CD4-positive, alpha-beta T cell (primary cell): Measurements from ENCODE around the gene THSD1. TPM values are rescaled to one million over a fixed set of nuclear protein-coding genes. Genes with fewer than 3 reads are reported as not detected.
"Not testable (repeated sequence)": the region's sequence is repeated elsewhere in the genome, so short reads cannot be mapped to it uniquely, and the experiment has no call there.

ENCODE experiments used
- ATAC-seq: fragments of 200-7000 bp; cut with Tn5 transposase; one replicate; pipeline ENCODE4 v1.10.0; 2022; ENCODE audit warnings: mild to moderate bottlenecking; ENCODE audit not compliant: poor library complexity
- CTCF ChIA-PET: fragments of 350-600 bp; sonication (Branson Sonifier 250); formaldehyde crosslinking; loops from one replicate; lab custom pipeline; 2021; ENCODE audit warnings: antibody characterized with exemption, inconsistent platforms; lab: Charles Lee
- POLR2A ChIA-PET: fragments of 350-600 bp; sonication (Branson Sonifier 250); formaldehyde crosslinking; loops from one replicate; lab custom pipeline; 2021; ENCODE audit warnings: antibody characterized with exemption, inconsistent platforms; lab: Charles Lee
- DNase-seq, 14 experiments: peaks; one replicate each; pipeline ENCODE4 v3.0.0-alpha.2; 2013 to 2020; ENCODE audit warnings: mixed read lengths in 2 of 14
- H3K27ac ChIP-seq, 2 donors: one replicate each; pipeline versions ENCODE4 v1.5.1 to v1.7.0; 2013; ENCODE audit warnings: low read length in 2 of 2, low read depth in 1 of 2, mild to moderate bottlenecking in 1 of 2
- H3K27me3 ChIP-seq, 2 experiments: 1 replicate in 1 of 2; 2 replicates in 1 of 2; pipeline versions ENCODE4 v1.6.1 to v1.7.0; 2013; ENCODE audit warnings: low read length in 2 of 2, control low read depth in 1 of 2, mild to moderate bottlenecking in 1 of 2, moderate library complexity in 1 of 2; ENCODE audit not compliant: insufficient read depth in 2 of 2, control insufficient read depth in 1 of 2
- H3K36me3 ChIP-seq: one replicate; pipeline ENCODE4 v1.6.1; 2013; ENCODE audit warnings: low read length, control low read depth; ENCODE audit not compliant: insufficient read depth
- H3K4me1 ChIP-seq: one replicate; pipeline ENCODE4 v1.6.1; 2013; ENCODE audit warnings: low read length, control low read depth; ENCODE audit not compliant: insufficient read depth
- H3K4me3 ChIP-seq: one replicate; pipeline ENCODE4 v1.5.1; 2013; ENCODE audit warnings: mild to moderate bottlenecking, low read length, moderate library complexity
- H3K9me3 ChIP-seq, 2 experiments: 1 replicate in 1 of 2; 2 replicates in 1 of 2; pipeline versions ENCODE4 v1.6.1 to v1.7.0; 2013; ENCODE audit warnings: low read length in 2 of 2, mild to moderate bottlenecking in 2 of 2, control low read depth in 1 of 2, moderate library complexity in 1 of 2; ENCODE audit not compliant: control insufficient read depth in 1 of 2, insufficient read depth in 1 of 2
- H3K27ac Mint-ChIP-seq: one replicate; pipeline ENCODE4 v1.8.0; 2020; ENCODE audit warnings: mixed read lengths
- H3K27me3 Mint-ChIP-seq: one replicate; pipeline ENCODE4 v1.8.0; 2021; ENCODE audit warnings: mixed read lengths
- H3K36me3 Mint-ChIP-seq: one replicate; pipeline ENCODE4 v1.8.0; 2021; ENCODE audit warnings: low read depth, mixed read lengths
- H3K4me1 Mint-ChIP-seq: one replicate; pipeline ENCODE4 v1.8.0; 2021; ENCODE audit warnings: low read depth, mixed read lengths
- H3K4me3 Mint-ChIP-seq: one replicate; pipeline ENCODE4 v1.8.0; 2020; ENCODE audit warnings: mild to moderate bottlenecking, mixed read lengths
- H3K9me3 Mint-ChIP-seq: one replicate; pipeline ENCODE4 v1.8.0; 2020; ENCODE audit warnings: mixed read lengths
- intact Hi-C, 2 experiments: fragments of 100-400 bp; cut with DNase I in 1 of 2; cut with micrococcal nuclease in 1 of 2; formaldehyde crosslinking; loops; one replicate each; pipeline versions ENCODE4 v1.15.1 to v1.9.0; 2023 to 2025; cut with DNase I, micrococcal nuclease
- total RNA-seq, 174 experiments: library from RNA in 2 of 174; stranded (reverse) in 2 of 174; gene quantifications; one replicate each; pipeline ENCODE4 v1.2.3 and lab custom pipeline; 2021 to 2026
- TF ChIP-seq, protein P1 (sequence below): fragments of 200-600 bp; IDR thresholded peaks from one replicate; pipeline ENCODE4 v1.8.0; 2022; ENCODE audit warnings: antibody characterized with exemption, mild to moderate bottlenecking

Gene THSD1
- total RNA-seq, 2 experiments from 2014 or later = 0.53 to 0.60 TPM

DNA sequence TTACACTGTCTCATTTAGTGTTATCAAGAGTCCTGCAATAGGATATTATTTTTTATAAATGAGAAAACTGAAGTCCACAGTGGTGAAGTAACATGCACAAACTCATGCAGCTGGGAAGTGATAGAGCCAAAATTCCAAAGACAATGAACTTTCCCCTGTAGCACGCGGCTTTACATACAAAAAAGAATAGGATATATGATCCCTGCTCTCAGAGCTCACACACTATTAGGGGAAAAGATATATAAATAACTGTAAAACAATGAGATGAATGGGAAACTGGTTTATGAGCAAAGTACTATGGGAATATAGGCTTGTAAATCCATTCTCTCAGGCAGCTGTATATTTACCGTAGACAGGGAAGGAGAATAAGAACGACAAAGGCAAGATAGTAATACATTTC is 39.7 kb downstream of the THSD1 start:
- Histone ChIP-seq H3K36me3 (no peaks in the 10 kb centered on the region), H3K27ac (no peak overlapping the region), H3K4me1 (no peaks in the 10 kb centered on the region), H3K27me3 (no peaks in the 10 kb centered on the region), H3K9me3 (no peaks in the 10 kb centered on the region), H3K4me3 (no peak overlapping the region)
- Mint-ChIP-seq H3K9me3 (no peaks in the 10 kb centered on the region), H3K27ac (no peak overlapping the region), H3K4me1 (no peaks in the 10 kb centered on the region), H3K4me3 (no peak overlapping the region), H3K36me3 (no peaks in the 10 kb centered on the region), H3K27me3 (peaks cover 11% of the 10 kb centered on the region)
- intact Hi-C loops = no loop called here
- TF ChIP-seq, protein P1, sequence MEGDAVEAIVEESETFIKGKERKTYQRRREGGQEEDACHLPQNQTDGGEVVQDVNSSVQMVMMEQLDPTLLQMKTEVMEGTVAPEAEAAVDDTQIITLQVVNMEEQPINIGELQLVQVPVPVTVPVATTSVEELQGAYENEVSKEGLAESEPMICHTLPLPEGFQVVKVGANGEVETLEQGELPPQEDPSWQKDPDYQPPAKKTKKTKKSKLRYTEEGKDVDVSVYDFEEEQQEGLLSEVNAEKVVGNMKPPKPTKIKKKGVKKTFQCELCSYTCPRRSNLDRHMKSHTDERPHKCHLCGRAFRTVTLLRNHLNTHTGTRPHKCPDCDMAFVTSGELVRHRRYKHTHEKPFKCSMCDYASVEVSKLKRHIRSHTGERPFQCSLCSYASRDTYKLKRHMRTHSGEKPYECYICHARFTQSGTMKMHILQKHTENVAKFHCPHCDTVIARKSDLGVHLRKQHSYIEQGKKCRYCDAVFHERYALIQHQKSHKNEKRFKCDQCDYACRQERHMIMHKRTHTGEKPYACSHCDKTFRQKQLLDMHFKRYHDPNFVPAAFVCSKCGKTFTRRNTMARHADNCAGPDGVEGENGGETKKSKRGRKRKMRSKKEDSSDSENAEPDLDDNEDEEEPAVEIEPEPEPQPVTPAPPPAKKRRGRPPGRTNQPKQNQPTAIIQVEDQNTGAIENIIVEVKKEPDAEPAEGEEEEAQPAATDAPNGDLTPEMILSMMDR = no peak
- ATAC-seq (no peak), DNase-seq (no peak)
- POLR2A ChIA-PET = no interaction called here
- CTCF ChIA-PET = no interaction called here

DNA sequence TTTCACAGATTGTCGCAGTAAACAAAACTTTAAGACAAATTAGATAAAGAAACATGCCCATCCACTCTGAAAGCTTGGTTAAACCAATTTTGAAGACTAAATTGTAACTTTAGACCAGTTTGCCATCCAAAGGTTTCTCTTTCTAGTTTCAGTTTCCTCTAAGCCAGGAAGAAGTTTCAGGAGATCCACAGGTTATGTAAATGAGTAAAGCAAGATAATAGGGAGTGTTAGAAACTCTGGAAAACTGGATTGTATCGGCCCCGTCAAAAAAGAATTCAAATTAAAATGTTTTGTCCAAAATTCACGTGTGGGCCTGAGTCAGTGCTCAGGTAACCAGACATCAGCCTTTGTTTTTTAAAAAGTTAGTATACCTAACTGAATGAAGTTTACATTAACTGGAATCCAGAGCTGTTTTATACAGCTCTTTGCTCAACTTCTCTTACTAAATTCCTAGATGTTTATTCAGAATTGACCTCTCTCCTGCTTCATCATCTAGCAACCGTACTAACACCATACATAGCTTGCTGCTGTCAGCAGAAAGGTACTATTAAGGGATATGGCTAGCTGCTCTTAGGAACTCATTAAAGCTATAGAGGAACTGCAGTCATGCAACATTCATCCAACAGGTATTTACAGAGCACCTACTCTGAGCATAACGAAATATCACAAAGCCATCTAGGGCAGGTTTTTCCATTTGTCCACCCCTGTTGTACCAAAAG is 43.6 kb downstream of the THSD1 start:
- H3K27ac ChIP-seq, ATAC-seq, H3K4me1 Mint-ChIP-seq, H3K27me3 ChIP-seq, H3K36me3 Mint-ChIP-seq, H3K4me1 ChIP-seq, H3K9me3 Mint-ChIP-seq, CTCF ChIA-PET, POLR2A ChIA-PET, H3K36me3 ChIP-seq, intact Hi-C loops, H3K9me3 ChIP-seq, DNase-seq, H3K4me3 ChIP-seq, H3K4me3 Mint-ChIP-seq, H3K27ac Mint-ChIP-seq: not testable (repeated sequence)
- H3K27me3 Mint-ChIP-seq = peaks cover 23% of the 10 kb centered on the region

DNA sequence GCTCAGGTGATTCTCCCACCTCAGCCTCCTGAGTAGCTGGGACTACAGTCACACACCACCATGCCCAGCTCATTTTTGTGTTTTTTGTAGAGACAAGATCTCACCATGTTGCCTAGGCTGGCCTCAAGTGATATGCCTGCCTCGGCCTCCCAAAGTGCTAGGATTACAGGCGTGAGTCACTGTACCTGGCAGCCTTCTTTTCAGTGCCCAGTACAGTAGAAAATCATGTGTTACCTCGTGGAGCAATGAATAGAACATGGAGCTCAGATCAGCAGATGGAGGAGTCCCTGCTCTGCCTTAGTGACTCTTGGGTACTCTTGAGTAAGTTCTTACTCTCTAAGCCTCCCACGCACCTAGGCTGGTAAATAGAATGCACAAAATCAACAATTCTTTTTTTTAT is 44.7 kb downstream of the THSD1 start:
- ChIA-PET POLR2A (no interaction called here), CTCF (no interaction called here)
- Mint-ChIP-seq H3K27me3 (peaks cover 28% of the 10 kb centered on the region), H3K4me1 (no peaks in the 10 kb centered on the region), H3K9me3 (no peaks in the 10 kb centered on the region), H3K36me3 (no peaks in the 10 kb centered on the region), H3K4me3 (no peak overlapping the region), H3K27ac (no peak overlapping the region)
- no peak for DNase-seq
- no peak for ATAC-seq
- intact Hi-C loops = no loop called here
- Histone ChIP-seq H3K4me3 (no peak overlapping the region), H3K36me3 (no peaks in the 10 kb centered on the region), H3K4me1 (no peaks in the 10 kb centered on the region), H3K27ac (no peak overlapping the region), H3K9me3 (no peaks in the 10 kb centered on the region), H3K27me3 (no peaks in the 10 kb centered on the region)
- TF ChIP-seq, protein P1 = no peak

DNA sequence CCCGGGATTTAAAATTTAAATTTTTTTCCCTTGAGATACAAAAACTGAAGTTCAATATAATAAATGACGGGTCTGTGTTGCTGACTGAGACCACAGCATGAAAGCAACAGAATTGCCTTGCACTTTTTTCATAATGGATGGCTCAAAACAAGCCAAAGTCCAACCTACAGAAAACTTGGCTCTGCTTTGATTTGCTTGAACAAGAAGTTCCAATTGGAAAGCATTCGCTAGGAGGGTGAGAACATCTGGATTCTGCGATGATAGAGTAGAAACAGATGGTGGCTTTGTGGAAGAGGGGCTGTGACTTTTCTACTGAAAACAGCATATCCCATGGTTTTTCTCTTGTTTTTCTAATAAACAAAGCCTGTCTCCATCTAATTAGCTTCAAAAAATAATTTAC is 46.4 kb downstream of the THSD1 start:
- no peaks in the 10 kb centered on the region for H3K36me3 ChIP-seq
- H3K27me3 ChIP-seq = peaks cover 0 to 1% of the 10 kb centered on the region in 2 experiments
- Mint-ChIP-seq H3K9me3 (no peaks in the 10 kb centered on the region), H3K36me3 (no peaks in the 10 kb centered on the region), H3K27ac (no peak overlapping the region), H3K4me1 (no peaks in the 10 kb centered on the region), H3K27me3 (peaks cover 31% of the 10 kb centered on the region), H3K4me3 (no peak overlapping the region)
- H3K4me1 ChIP-seq = no peaks in the 10 kb centered on the region
- no peaks in the 10 kb centered on the region for H3K9me3 ChIP-seq
- DNase-seq (no peak), ATAC-seq (no peak)
- POLR2A ChIA-PET = no interaction called here
- intact Hi-C loops = no loop called here
- no peak overlapping the region for H3K4me3 ChIP-seq
- TF ChIP-seq, protein P1 = no peak
- no peak overlapping the region for H3K27ac ChIP-seq
- CTCF ChIA-PET = no interaction called here
